K562 (cell line): ENCODE measurements around the gene PDE8A. TPM values are rescaled to one million over a fixed set of nuclear protein-coding genes. Genes with fewer than 3 reads are reported as not detected.

Source experiments
- ATAC-seq: fragments of 200-7000 bp; cut with Tn5 transposase; 3 replicates; pipeline ENCODE4 v1.9.1; 2020; ENCODE audit warnings: moderate library complexity
- BruUV-seq: library from RNA; stranded (reverse); fragments of 400-500 nt; replicated peaks from 2 replicates; lab custom pipeline; 2021; lab: Mats Ljungman, UMichigan
- CTCF ChIA-PET: fragments of 300-600 bp; formaldehyde crosslinking; extraction: SDS; loops from one replicate; lab custom pipeline; 2021; ENCODE audit warnings: low intra/inter-chr PET ratio; lab: Yijun Ruan, JAX
- POLR2A ChIA-PET: fragments of 300-600, 350-650 bp; sonication (Branson Sonifier 250); formaldehyde crosslinking; extraction: SDS; loops from one replicate; lab custom pipeline; 2021; ENCODE audit warnings: antibody characterized with exemption, inconsistent platforms; lab: Yijun Ruan, JAX
- DNase-seq, 4 experiments: peaks; one replicate each; pipeline versions ENCODE4 v3.0.0 to v3.0.0-alpha.2; 2011 to 2018; ENCODE audit warnings: low spot score in 3 of 4, mixed read lengths in 3 of 4; ENCODE audit errors: extremely low read depth in 1 of 4
- FAIRE-seq: peaks from 2 replicates; lab custom pipeline; 2011; peaks lifted over from hg19 to GRCh38; lab: Jason Lieb, UNC
- H2AFZ ChIP-seq: 2 replicates; pipeline ENCODE4 v1.6.0; 2011; ENCODE audit warnings: low read depth, low read length, control low read depth, inconsistent platforms
- H3K27ac ChIP-seq: fragments of 200-600 bp; 3 replicates; pipeline ENCODE4 v1.8.0; 2011; ENCODE audit warnings: low read depth, mild to moderate bottlenecking, control low read depth, inconsistent platforms, low read length, moderate library complexity, mixed read lengths; ENCODE audit errors: extremely low read depth
- H3K27me3 ChIP-seq, 2 experiments: fragments of 300-600 bp in 1 of 2; 2 replicates in 1 of 2; 3 replicates in 1 of 2; pipeline versions ENCODE4 v1.6.0 to v1.8.0; 2011; ENCODE audit warnings: inconsistent platforms in 2 of 2, low read length in 2 of 2, mild to moderate bottlenecking in 1 of 2, mixed read lengths in 1 of 2, moderate library complexity in 1 of 2; ENCODE audit not compliant: control insufficient read depth in 2 of 2, insufficient read depth in 2 of 2
- H3K36me3 ChIP-seq: fragments of 300-600 bp; 3 replicates; pipeline ENCODE4 v1.8.0; 2011; ENCODE audit warnings: mild to moderate bottlenecking, low read length, inconsistent platforms; ENCODE audit not compliant: control insufficient read depth, insufficient read depth
- H3K4me1 ChIP-seq, 2 experiments: fragments of 200-600 bp in 1 of 2; replicated peaks in 1 of 2; 2 replicates in 1 of 2; 3 replicates in 1 of 2; pipeline versions ENCODE4 v1.5.1 to v1.8.0; 2011; ENCODE audit warnings: inconsistent platforms in 2 of 2, low read length in 2 of 2, mild to moderate bottlenecking in 1 of 2, mixed read lengths in 1 of 2, moderate library complexity in 1 of 2; ENCODE audit not compliant: control insufficient read depth in 2 of 2, insufficient read depth in 2 of 2
- H3K4me2 ChIP-seq: 2 replicates; pipeline ENCODE4 v1.6.1; 2011; ENCODE audit warnings: low read length, control low read depth, inconsistent platforms, mixed read lengths; ENCODE audit not compliant: insufficient read depth
- H3K4me3 ChIP-seq: fragments of 200-600 bp; sonication (generic), shearing (Covaris generic); 2 replicates; pipeline ENCODE4 v1.5.1; 2016; ENCODE audit warnings: control low read depth, inconsistent platforms
- H3K79me2 ChIP-seq: fragments of 200-600 bp; 3 replicates; pipeline ENCODE4 v1.8.0; 2011; ENCODE audit warnings: low read length, inconsistent platforms; ENCODE audit not compliant: control insufficient read depth, insufficient read depth
- H3K9ac ChIP-seq, 2 experiments: 2 replicates each; pipeline versions ENCODE4 v1.6.0 to v1.6.1; 2011; ENCODE audit warnings: low read depth in 2 of 2, low read length in 2 of 2, control low read depth in 1 of 2, inconsistent platforms in 1 of 2, mild to moderate bottlenecking in 1 of 2, mixed read lengths in 1 of 2; ENCODE audit not compliant: insufficient read depth in 1 of 2
- H3K9me1 ChIP-seq: one replicate; pipeline ENCODE4 v1.6.0; 2011; ENCODE audit warnings: inconsistent platforms, mild to moderate bottlenecking, low read length, moderate library complexity; ENCODE audit not compliant: control insufficient read depth, insufficient read depth
- H3K9me3 ChIP-seq: replicated peaks from 2 replicates; pipeline ENCODE4 v1.5.1; 2011; ENCODE audit warnings: low read depth, low read length, inconsistent platforms; ENCODE audit not compliant: control insufficient read depth, insufficient read depth
- H4K20me1 ChIP-seq: replicated peaks from 2 replicates; pipeline ENCODE4 v1.6.1; 2011; ENCODE audit warnings: low read length, inconsistent platforms, mixed read lengths; ENCODE audit not compliant: control insufficient read depth, insufficient read depth
- CREM ChIP-seq: IDR thresholded peaks from 2 replicates; pipeline ENCODE4 v1.6.1; 2014; ENCODE audit warnings: antibody characterized with exemption, low read depth
- RBM14 ChIP-seq: fragments of 200-400 bp; formaldehyde crosslinking; IDR thresholded peaks from 2 replicates; pipeline ENCODE4 v1.6.1; 2018; ENCODE audit warnings: low read depth, mild to moderate bottlenecking, low read length, moderate library complexity, borderline replicate concordance; ENCODE audit not compliant: insufficient read depth
- SMAD2 ChIP-seq: fragments of 150-350 bp; IDR thresholded peaks from 2 replicates; pipeline ENCODE4 v1.6.1; 2014; ENCODE audit warnings: low read depth, mild to moderate bottlenecking, low read length
- SPI1 ChIP-seq: IDR thresholded peaks from 2 replicates; pipeline ENCODE4 v1.6.1; 2011; ENCODE audit warnings: low read depth, low read length, control low read depth, borderline replicate concordance
- WGBS: fragments of 100-300 bp; shearing (Covaris generic); methylation state at CpG from one replicate; pipeline ENCODE4 v1.1.6; 2016; ENCODE audit warnings: low coverage, mixed read lengths; ENCODE audit not compliant: insufficient coverage; ENCODE audit errors: missing lambda C conversion rate; 5-methylcytosine and 5-hydroxymethylcytosine counted together
- in situ Hi-C: fragments of 300-500 bp; cut with MboI; formaldehyde crosslinking; loops from 4 replicates; pipeline ENCODE4 v1.15.0; 2018; ENCODE audit warnings: inconsistent platforms, mixed read lengths
- intact Hi-C: fragments of 100-400 bp; cut with micrococcal nuclease; formaldehyde crosslinking; loops from 2 replicates; pipeline ENCODE4 v1.14.2; 2022
- polyA plus RNA-seq, 8 experiments: library from polyadenylated mRNA; depleted of rRNA in 4 of 8; stranded (reverse) in 5 of 8; unstranded in 3 of 8; fragments of >200 nt; fragmentation: Nextera tagmentation in 2 of 8; fragmentation: Illumina TruSeq in 1 of 8; extraction: Ambion mirVana in 2 of 8; extraction: Trizol in 1 of 8; gene quantifications; 2 replicates each; pipeline versions ENCODE4 v1.2.1 to v1.2.3, GENCODE V29; 2011 to 2014; ENCODE audit warnings: inconsistent platforms in 1 of 8, missing spikeins in 1 of 8
- total RNA-seq, 7 experiments: library from RNA; depleted of rRNA in 6 of 7; stranded (reverse); fragments of >200 nt in 6 of 7; fragmentation: Illumina TruSeq in 2 of 7; extraction: Trizol in 2 of 7; gene quantifications; 2 replicates each; pipeline versions ENCODE4 v1.2.1 to v1.2.3, GENCODE V29; 2011 to 2021; ENCODE audit warnings: low replicate concordance in 1 of 7
- TF ChIP-seq, protein P1 (sequence below): sonication (generic); formaldehyde crosslinking; IDR thresholded peaks from 2 replicates; pipeline ENCODE4 v1.8.1; 2023; ENCODE audit warnings: mild to moderate bottlenecking, missing genetic modification reagents
- TF ChIP-seq, protein P2 (sequence below): fragments of 450-650 bp; IDR thresholded peaks from 2 replicates; pipeline ENCODE4 v1.6.1; 2016; ENCODE audit warnings: low read depth

PDE8A gene
- total and polyA plus RNA-seq, 9 of the 15 experiments (the other 6 are each of a cell fraction or from before 2014, with no cell fraction given) = 5.9 to 40.3 (median 19.8) TPM

DNA sequence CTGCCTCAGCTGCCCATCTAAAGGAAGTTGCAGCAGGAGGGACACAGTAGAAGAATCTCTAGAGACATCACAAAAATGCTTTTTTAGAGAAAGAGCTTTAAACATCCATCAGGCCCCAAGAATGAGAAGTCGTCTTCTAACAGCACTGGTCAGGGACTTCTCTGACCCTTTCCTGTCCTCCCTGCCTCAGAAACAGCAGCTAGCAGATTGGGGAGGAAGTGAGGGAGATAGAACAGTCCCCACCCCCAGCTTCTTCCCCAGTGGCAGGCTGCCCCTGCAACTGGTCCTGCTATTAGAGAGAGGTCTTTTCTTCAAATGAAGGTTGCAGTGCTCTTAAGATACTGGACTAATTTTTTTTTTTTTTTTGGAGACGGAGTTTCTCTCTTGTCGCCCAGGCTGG, 55.1 kb downstream of the PDE8A start:
- H4K20me1 ChIP-seq = peaks cover 5% of the 10 kb centered on the region; the same call in 1 of the 2 replicates
- no peak overlapping the region for H3K4me3 ChIP-seq
- no peak overlapping the region for H2AFZ ChIP-seq
- DNase-seq (peak in 1 of 4 experiments; percentile 44), ATAC-seq (peak; percentile 81), FAIRE-seq (peak; percentile 56)
- in situ Hi-C loops (no loop called here), intact Hi-C loops (no loop called here)
- H3K9me3 ChIP-seq = no peaks in the 10 kb centered on the region
- no peak overlapping the region for H3K4me2 ChIP-seq
- peaks cover 45% of the 10 kb centered on the region for H3K79me2 ChIP-seq
- no TSS peak for BruUV-seq
- H3K36me3 ChIP-seq = no peaks in the 10 kb centered on the region
- no peaks in the 10 kb centered on the region for H3K27me3 ChIP-seq
- ChIA-PET POLR2A (interaction anchor here (0.7 to 1.2 kb wide), 4 partner anchors 16 to 302 kb away, joined by 3 to 4 read pairs (median 4); no protein-coding TSS in a partner anchor), CTCF (no interaction called here)
- no peak overlapping the region for H3K9ac ChIP-seq
- 40% methylated on average over 2 of the region's 3 CpGs for WGBS
- H3K27ac ChIP-seq = no peak overlapping the region
- no peak for TF ChIP-seq RBM14
- peak; percentile 72; the same call in 1 of the 2 replicates for TF ChIP-seq SPI1
- no peak for TF ChIP-seq CREM
- peaks cover 0 to 9% of the 10 kb centered on the region in 2 experiments; a peak in 1 of 5 replicates for H3K4me1 ChIP-seq
- no peaks in the 10 kb centered on the region for H3K9me1 ChIP-seq

DNA sequence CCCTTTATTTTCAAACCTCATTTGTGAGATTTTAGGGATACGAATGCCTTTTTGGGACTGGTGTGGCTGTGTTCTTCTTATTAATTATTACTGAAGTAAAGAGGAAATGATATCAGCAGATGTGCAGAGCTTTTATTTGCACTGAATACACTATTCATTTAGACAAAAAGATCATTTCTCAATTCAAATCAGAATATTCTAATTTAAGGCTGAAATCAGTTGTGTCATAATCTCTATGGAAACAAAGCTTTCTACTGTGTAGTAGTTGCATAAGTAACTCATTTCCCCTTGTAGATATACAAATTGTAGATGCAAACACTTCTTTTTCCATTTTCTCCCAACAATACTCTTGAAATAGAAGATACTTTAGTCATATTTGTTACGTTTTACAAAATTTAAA, 56.0 kb downstream of the PDE8A start:
- FAIRE-seq (no peak), DNase-seq (no peak), ATAC-seq (no peak)
- no peaks in the 10 kb centered on the region for H3K36me3 ChIP-seq
- BruUV-seq = no TSS peak
- no peaks in the 10 kb centered on the region for H3K27me3 ChIP-seq
- H3K79me2 ChIP-seq = peaks cover 43% of the 10 kb centered on the region
- H2AFZ ChIP-seq = no peak overlapping the region
- intact Hi-C loops (no loop called here), in situ Hi-C loops (no loop called here)
- no peaks in the 10 kb centered on the region for H3K9me1 ChIP-seq
- H4K20me1 ChIP-seq = peaks cover 5% of the 10 kb centered on the region; the same call in 1 of the 2 replicates
- 73% methylated on average over 2 of the region's 2 CpGs for WGBS
- H3K9ac ChIP-seq = no peak overlapping the region
- H3K4me3 ChIP-seq = no peak overlapping the region
- H3K4me1 ChIP-seq = peaks cover 0 to 9% of the 10 kb centered on the region in 2 experiments; a peak in 1 of 5 replicates
- H3K27ac ChIP-seq = no peak overlapping the region
- H3K9me3 ChIP-seq = no peaks in the 10 kb centered on the region
- ChIA-PET CTCF (no interaction called here), POLR2A (no interaction called here)
- H3K4me2 ChIP-seq = no peak overlapping the region
- TF ChIP-seq SMAD2 = no peak
- TF ChIP-seq, protein P1, sequence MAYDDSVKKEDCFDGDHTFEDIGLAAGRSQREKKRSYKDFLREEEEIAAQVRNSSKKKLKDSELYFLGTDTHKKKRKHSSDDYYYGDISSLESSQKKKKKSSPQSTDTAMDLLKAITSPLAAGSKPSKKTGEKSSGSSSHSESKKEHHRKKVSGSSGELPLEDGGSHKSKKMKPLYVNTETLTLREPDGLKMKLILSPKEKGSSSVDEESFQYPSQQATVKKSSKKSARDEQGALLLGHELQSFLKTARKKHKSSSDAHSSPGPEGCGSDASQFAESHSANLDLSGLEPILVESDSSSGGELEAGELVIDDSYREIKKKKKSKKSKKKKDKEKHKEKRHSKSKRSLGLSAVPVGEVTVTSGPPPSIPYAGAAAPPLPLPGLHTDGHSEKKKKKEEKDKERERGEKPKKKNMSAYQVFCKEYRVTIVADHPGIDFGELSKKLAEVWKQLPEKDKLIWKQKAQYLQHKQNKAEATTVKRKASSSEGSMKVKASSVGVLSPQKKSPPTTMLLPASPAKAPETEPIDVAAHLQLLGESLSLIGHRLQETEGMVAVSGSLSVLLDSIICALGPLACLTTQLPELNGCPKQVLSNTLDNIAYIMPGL (CRISPR knock-in tag) = no peak
- TF ChIP-seq, protein P2, sequence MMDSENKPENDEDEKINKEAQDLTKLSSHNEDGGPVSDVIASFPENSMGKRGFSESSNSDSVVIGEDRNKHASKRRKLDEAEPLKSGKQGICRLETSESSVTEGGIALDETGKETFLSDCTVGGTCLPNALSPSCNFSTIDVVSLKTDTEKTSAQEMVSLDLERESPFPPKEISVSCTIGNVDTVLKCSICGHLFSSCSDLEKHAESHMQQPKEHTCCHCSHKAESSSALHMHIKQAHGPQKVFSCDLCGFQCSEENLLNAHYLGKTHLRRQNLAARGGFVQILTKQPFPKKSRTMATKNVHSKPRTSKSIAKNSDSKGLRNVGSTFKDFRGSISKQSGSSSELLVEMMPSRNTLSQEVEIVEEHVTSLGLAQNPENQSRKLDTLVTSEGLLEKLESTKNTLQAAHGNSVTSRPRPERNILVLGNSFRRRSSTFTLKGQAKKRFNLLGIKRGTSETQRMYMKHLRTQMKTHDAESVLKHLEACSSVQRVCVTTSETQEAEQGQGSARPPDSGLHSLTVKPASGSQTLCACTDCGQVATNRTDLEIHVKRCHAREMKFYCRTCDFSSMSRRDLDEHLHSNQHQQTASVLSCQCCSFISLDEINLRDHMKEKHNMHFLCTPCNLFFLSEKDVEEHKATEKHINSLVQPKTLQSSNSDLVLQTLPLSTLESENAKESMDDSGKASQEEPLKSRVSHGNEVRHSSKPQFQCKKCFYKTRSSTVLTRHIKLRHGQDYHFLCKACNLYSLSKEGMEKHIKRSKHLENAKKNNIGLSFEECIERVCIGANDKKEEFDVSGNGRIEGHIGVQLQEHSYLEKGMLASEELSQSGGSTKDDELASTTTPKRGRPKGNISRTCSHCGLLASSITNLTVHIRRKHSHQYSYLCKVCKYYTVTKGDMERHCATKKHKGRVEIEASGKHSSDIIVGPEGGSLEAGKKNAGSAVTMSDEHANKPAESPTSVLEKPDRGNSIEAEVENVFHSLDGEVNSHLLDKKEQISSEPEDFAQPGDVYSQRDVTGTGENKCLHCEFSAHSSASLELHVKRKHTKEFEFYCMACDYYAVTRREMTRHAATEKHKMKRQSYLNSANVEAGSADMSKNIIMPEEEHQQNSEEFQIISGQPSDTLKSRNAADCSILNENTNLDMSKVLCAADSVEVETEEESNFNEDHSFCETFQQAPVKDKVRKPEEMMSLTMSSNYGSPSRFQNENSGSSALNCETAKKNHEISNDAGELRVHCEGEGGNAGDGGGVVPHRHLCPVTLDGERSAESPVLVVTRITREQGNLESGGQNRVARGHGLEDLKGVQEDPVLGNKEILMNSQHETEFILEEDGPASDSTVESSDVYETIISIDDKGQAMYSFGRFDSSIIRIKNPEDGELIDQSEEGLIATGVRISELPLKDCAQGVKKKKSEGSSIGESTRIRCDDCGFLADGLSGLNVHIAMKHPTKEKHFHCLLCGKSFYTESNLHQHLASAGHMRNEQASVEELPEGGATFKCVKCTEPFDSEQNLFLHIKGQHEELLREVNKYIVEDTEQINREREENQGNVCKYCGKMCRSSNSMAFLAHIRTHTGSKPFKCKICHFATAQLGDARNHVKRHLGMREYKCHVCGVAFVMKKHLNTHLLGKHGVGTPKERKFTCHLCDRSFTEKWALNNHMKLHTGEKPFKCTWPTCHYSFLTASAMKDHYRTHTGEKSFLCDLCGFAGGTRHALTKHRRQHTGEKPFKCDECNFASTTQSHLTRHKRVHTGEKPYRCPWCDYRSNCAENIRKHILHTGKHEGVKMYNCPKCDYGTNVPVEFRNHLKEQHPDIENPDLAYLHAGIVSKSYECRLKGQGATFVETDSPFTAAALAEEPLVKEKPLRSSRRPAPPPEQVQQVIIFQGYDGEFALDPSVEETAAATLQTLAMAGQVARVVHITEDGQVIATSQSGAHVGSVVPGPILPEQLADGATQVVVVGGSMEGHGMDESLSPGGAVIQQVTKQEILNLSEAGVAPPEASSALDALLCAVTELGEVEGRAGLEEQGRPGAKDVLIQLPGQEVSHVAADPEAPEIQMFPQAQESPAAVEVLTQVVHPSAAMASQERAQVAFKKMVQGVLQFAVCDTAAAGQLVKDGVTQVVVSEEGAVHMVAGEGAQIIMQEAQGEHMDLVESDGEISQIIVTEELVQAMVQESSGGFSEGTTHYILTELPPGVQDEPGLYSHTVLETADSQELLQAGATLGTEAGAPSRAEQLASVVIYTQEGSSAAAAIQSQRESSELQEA = no peak
